Measurements from ENCODE around the gene RPS3A. TPM values are rescaled to one million over a fixed set of nuclear protein-coding genes. Genes with fewer than 3 reads are reported as not detected.
"Not testable (repeated sequence)": the region's sequence is repeated elsewhere in the genome, so short reads cannot be mapped to it uniquely, and the experiment has no call there.

Gene RPS3A
- 1,000 to 10,000 TPM; 2,060 to 4,469 (median 3,965) TPM for polyA plus RNA-seq
- long read RNA-seq, donor 1, transcript RPS3A-201 (6 exons, 934 nt): major isoform, 6,871 of 8,057 reads
- long read RNA-seq, donor 1, transcript RPS3A-205 (6 exons, 674 nt): minor isoform, 50 of 8,057 reads
- long read RNA-seq, donor 1, transcript RPS3A-210 (6 exons, 845 nt): minor isoform, 7 of 8,057 reads
- long read RNA-seq, donor 1, transcript RPS3A-208 (4 exons, 576 nt): minor isoform, 22 of 8,057 reads
- long read RNA-seq, donor 1, partial matches to known transcripts: 860 of 8,057 reads
- long read RNA-seq, donor 1, other reads (novel, unspliced or antisense): 243 of 8,057 reads
- long read RNA-seq, donor 2, transcript RPS3A-201 (6 exons, 934 nt): major isoform, 1,335 of 1,508 reads
- long read RNA-seq, donor 2, transcript RPS3A-205 (6 exons, 674 nt): minor isoform, 16 of 1,508 reads
- long read RNA-seq, donor 2, partial matches to known transcripts: 124 of 1,508 reads
- long read RNA-seq, donor 2, other reads (novel, unspliced or antisense): 28 of 1,508 reads
- long read RNA-seq, donor 3, transcript RPS3A-208 (4 exons, 576 nt): minor isoform, 5 of 2,588 reads
- long read RNA-seq, donor 3, transcript RPS3A-201 (6 exons, 934 nt): major isoform, 2,026 of 2,588 reads
- long read RNA-seq, donor 3, transcript RPS3A-205 (6 exons, 674 nt): minor isoform, 21 of 2,588 reads
- long read RNA-seq, donor 3, partial matches to known transcripts: 487 of 2,588 reads
- long read RNA-seq, donor 3, other reads (novel, unspliced or antisense): 49 of 2,588 reads
- long read RNA-seq, donor 4, transcript RPS3A-201 (6 exons, 934 nt): major isoform, 74 of 75 reads
- long read RNA-seq, donor 4, partial matches to known transcripts: 0 of 75 reads
- long read RNA-seq, donor 4, other reads (novel, unspliced or antisense): 0 of 75 reads
- long read RNA-seq, donor 5, transcript RPS3A-201 (6 exons, 934 nt): major isoform, 349 of 523 reads
- long read RNA-seq, donor 5, partial matches to known transcripts: 168 of 523 reads
- long read RNA-seq, donor 5, other reads (novel, unspliced or antisense): 0 of 523 reads
- long read RNA-seq, donor 6, transcript RPS3A-208 (4 exons, 576 nt): minor isoform, 5 of 2,517 reads
- long read RNA-seq, donor 6, transcript RPS3A-201 (6 exons, 934 nt): major isoform, 2,238 of 2,517 reads
- long read RNA-seq, donor 6, transcript RPS3A-205 (6 exons, 674 nt): minor isoform, 17 of 2,517 reads
- long read RNA-seq, donor 6, partial matches to known transcripts: 208 of 2,517 reads
- long read RNA-seq, donor 6, other reads (novel, unspliced or antisense): 47 of 2,517 reads
- long read RNA-seq, donor 7, transcript RPS3A-201 (6 exons, 934 nt): major isoform, 3,177 of 3,506 reads
- long read RNA-seq, donor 7, transcript RPS3A-205 (6 exons, 674 nt): minor isoform, 26 of 3,506 reads
- long read RNA-seq, donor 7, transcript RPS3A-208 (4 exons, 576 nt): minor isoform, 26 of 3,506 reads
- long read RNA-seq, donor 7, partial matches to known transcripts: 212 of 3,506 reads
- long read RNA-seq, donor 7, other reads (novel, unspliced or antisense): 60 of 3,506 reads
- long read RNA-seq, donor 8, transcript RPS3A-201 (6 exons, 934 nt): major isoform, 332 of 351 reads
- long read RNA-seq, donor 8, partial matches to known transcripts: 18 of 351 reads
- long read RNA-seq, donor 8, other reads (novel, unspliced or antisense): 0 of 351 reads
- long read RNA-seq, donor 9, transcript RPS3A-201 (6 exons, 934 nt): major isoform, 597 of 649 reads
- long read RNA-seq, donor 9, partial matches to known transcripts: 47 of 649 reads
- long read RNA-seq, donor 9, other reads (novel, unspliced or antisense): 0 of 649 reads
- long read RNA-seq, donor 10, transcript RPS3A-210 (6 exons, 845 nt): minor isoform, 9 of 3,550 reads
- long read RNA-seq, donor 10, transcript RPS3A-208 (4 exons, 576 nt): minor isoform, 17 of 3,550 reads
- long read RNA-seq, donor 10, transcript RPS3A-201 (6 exons, 934 nt): major isoform, 3,103 of 3,550 reads
- long read RNA-seq, donor 10, transcript RPS3A-205 (6 exons, 674 nt): minor isoform, 22 of 3,550 reads
- long read RNA-seq, donor 10, partial matches to known transcripts: 315 of 3,550 reads
- long read RNA-seq, donor 10, other reads (novel, unspliced or antisense): 84 of 3,550 reads

DNA sequence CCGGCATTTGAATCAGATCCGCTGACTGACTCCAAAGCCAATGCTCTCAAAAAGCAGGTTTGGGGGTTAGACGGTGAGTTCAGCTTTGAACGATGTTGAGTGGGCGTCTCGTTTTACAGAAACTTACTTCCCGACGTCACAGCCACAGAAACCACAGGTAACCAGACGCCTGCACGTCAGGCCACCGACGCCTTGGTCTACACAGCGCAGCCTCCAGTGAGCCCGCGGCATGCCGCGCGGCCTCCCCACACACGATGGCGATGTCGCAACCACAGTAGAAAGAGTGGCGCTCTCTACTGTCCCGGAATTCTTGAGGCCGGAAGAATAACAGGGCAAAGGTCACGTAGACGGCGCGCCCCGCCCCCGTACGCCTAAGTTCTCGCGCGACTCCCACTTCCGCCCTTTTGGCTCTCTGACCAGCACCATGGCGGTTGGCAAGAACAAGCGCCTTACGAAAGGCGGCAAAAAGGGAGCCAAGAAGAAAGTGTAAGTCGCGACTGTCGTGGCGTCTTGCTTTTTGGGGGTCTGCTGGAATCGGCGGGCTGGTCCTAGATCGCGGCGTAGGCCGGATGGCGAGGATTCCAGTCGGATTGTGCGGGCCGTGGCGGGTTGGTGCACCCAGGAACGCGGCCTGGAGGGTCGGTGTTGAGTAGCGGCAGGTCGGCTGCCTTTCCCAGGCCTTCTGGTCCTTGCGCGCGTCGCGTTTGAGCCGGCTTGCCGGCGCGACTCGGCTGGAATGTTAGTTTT is at the start of gene RPS3A:
TSS of gene RPS3A (plus strand) at position 400 of the 747 bp plus-strand sequence. CDS start at position 425, 25 bp downstream.
- DNase-seq (peak; percentile 98 to 100), FAIRE-seq (no peak)
- no peaks in the 10 kb centered on the region for H3K9me3 ChIP-seq (ENCODE audit: control insufficient read depth in 2 of 2, insufficient read depth in 1 of 2, low read depth in 1 of 2, low read length in 1 of 2)
- H3K27ac ChIP-seq (ENCODE audit: low read depth in 1 of 3, low read length in 2 of 3): peak within 1 kb of the TSS; percentile 61 to 94 (median 84)
- peaks cover 0 to 7% (median 0%) of the 10 kb centered on the region in 3 donors for H3K4me1 ChIP-seq (ENCODE audit: control insufficient read depth in 3 of 3, insufficient read depth in 2 of 3, low read depth in 1 of 3, low read length in 2 of 3)
- peaks cover 3 to 14% (median 12%) of the 10 kb centered on the region in 3 donors for H3K36me3 ChIP-seq (ENCODE audit: control insufficient read depth in 3 of 3, insufficient read depth in 2 of 3, low read depth in 1 of 3, low read length in 3 of 3)
- H3K27me3 ChIP-seq (ENCODE audit: control insufficient read depth in 3 of 3, insufficient read depth in 3 of 3, low read length in 3 of 3): no peaks in the 10 kb centered on the region
- 1% methylated on average over 66 to 69 of the region's 69 CpGs for WGBS, 3 donors
- H3K4me3 ChIP-seq (ENCODE audit: low read depth in 1 of 3, low read length in 3 of 3): peak within 1 kb of the TSS; percentile 58 to 79 (median 64)

DNA sequence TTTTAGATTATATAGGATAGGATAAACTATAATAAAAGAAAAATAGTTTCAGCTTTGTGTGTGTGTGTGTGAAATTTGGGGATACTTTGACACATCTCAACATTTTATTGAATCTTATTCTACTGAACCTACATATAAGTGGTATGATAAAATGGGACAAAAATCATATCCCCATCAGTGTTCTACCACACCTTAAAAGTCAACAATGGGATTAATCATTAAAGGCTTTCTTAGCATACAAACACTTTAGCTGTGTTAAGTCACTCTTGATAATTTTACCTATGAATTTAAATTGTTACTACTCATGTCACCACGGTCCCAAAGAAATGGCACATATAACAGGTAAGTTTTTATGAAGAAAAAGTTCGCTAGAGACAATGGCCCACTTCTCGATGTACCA is 46.6 kb upstream of the RPS3A start:
- FAIRE-seq: peak; percentile 19
- DNase-seq: peak; percentile 7 to 36
- Histone ChIP-seq H3K36me3 (ENCODE audit: control insufficient read depth in 3 of 3, insufficient read depth in 2 of 3, low read depth in 1 of 3, low read length in 3 of 3) (no peaks in the 10 kb centered on the region), H3K27ac (ENCODE audit: low read depth in 1 of 3, low read length in 2 of 3) (no peak overlapping the region), H3K27me3 (ENCODE audit: control insufficient read depth in 3 of 3, insufficient read depth in 3 of 3, low read length in 3 of 3) (no peaks in the 10 kb centered on the region), H3K9me3 (ENCODE audit: control insufficient read depth in 2 of 2, insufficient read depth in 1 of 2, low read depth in 1 of 2, low read length in 1 of 2) (no peaks in the 10 kb centered on the region), H3K4me1 (ENCODE audit: control insufficient read depth in 3 of 3, insufficient read depth in 2 of 3, low read depth in 1 of 3, low read length in 2 of 3) (no peaks in the 10 kb centered on the region), H3K4me3 (ENCODE audit: low read depth in 1 of 3, low read length in 3 of 3) (no peak overlapping the region)
- WGBS, 3 donors: 56 to 80% (median 67%) methylated on average over 3 of the region's 3 CpGs

DNA sequence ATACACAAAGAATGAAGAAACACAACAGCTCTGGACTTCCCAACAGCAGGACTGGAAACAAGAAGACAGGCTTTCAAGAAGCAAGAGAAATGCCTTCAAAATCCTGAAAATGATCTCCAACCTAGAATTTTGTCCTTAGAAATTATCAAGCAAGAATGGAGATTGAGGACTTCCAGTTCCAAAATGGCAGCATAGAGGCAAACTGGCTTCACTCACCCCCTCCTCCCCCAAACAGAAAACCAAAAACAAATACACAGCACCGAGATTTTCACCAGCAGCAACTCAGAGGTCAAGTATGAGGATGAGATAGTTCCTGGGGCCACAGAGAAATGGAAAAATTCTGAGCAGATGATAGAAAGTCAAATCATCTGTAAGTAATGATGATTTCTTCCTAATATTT is 43.9 kb upstream of the RPS3A start:
- H3K27ac ChIP-seq (ENCODE audit: low read depth in 1 of 3, low read length in 2 of 3): no peak overlapping the region
- FAIRE-seq (no peak), DNase-seq (no peak)
- H3K27me3 ChIP-seq (ENCODE audit: control insufficient read depth in 3 of 3, insufficient read depth in 3 of 3, low read length in 3 of 3): no peaks in the 10 kb centered on the region
- 37 to 50% (median 47%) methylated on average over 1 of the region's 1 CpG for WGBS, 3 donors
- H3K4me1 ChIP-seq (ENCODE audit: control insufficient read depth in 3 of 3, insufficient read depth in 2 of 3, low read depth in 1 of 3, low read length in 2 of 3): no peaks in the 10 kb centered on the region
- no peak overlapping the region for H3K4me3 ChIP-seq (ENCODE audit: low read depth in 1 of 3, low read length in 3 of 3)
- H3K36me3 ChIP-seq (ENCODE audit: control insufficient read depth in 3 of 3, insufficient read depth in 2 of 3, low read depth in 1 of 3, low read length in 3 of 3): no peaks in the 10 kb centered on the region
- no peaks in the 10 kb centered on the region for H3K9me3 ChIP-seq (ENCODE audit: control insufficient read depth in 2 of 2, insufficient read depth in 1 of 2, low read depth in 1 of 2, low read length in 1 of 2)

DNA sequence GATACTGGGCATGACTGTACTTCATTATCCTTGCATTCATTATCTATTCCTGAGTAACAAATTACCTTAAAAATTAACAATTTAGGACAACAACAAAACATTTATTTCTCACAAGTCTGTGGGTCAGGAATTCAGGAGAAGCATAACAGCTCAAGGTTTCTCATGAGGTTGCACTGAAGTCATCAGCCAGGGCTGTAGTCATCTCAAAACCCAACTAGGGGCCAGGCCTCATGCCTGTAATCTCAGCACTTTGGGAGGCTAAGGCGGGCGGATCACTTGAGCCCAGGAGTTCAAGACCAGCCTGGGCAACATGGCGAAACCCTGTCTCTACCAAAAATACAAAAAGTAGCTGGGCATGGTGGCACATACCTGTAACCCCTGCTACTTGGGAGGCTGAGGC is 36.3 kb upstream of the RPS3A start:
- not testable (repeated sequence) for H3K36me3 ChIP-seq (ENCODE audit: control insufficient read depth in 3 of 3, insufficient read depth in 2 of 3, low read depth in 1 of 3, low read length in 3 of 3); H3K27ac ChIP-seq (ENCODE audit: low read depth in 1 of 3, low read length in 2 of 3); H3K4me1 ChIP-seq (ENCODE audit: control insufficient read depth in 3 of 3, insufficient read depth in 2 of 3, low read depth in 1 of 3, low read length in 2 of 3); DNase-seq; H3K27me3 ChIP-seq (ENCODE audit: control insufficient read depth in 3 of 3, insufficient read depth in 3 of 3, low read length in 3 of 3); FAIRE-seq; H3K9me3 ChIP-seq (ENCODE audit: control insufficient read depth in 2 of 2, insufficient read depth in 1 of 2, low read depth in 1 of 2, low read length in 1 of 2); H3K4me3 ChIP-seq (ENCODE audit: low read depth in 1 of 3, low read length in 3 of 3)
- 94 to 100% (median 98%) methylated on average over 3 of the region's 3 CpGs for WGBS, 3 donors

DNA sequence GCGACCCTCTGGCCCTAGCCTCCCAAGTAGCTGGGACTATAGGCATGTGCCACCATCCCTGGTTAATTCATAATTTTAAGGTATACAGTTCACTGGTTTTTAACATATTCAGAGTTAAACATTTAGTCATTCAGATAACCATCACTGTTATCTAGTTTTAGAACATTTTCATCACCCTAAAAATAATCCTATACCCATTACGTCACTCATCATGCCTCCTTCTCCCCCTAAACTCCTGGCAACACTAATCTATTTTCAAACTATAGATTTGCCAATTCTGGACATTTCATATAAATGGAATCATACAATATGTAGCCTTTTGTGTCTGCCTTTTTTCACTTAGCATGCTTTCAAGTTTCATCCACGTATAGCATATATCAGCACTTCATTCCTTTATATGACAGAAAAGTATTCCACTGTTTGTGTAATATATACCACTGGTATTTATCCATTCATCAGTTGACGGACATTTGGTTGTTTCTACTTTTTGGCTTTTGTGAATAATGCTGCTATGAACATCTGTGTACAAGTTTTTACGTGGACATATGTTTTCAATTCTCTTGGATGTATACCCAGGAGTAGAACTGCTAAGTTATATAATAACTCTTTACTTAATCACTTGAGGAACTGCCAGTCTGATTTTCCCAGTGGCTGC is 32.0 kb upstream of the RPS3A start:
- H3K27ac ChIP-seq (ENCODE audit: low read depth in 1 of 3, low read length in 2 of 3): no peak overlapping the region
- H3K4me1 ChIP-seq (ENCODE audit: control insufficient read depth in 3 of 3, insufficient read depth in 2 of 3, low read depth in 1 of 3, low read length in 2 of 3): no peaks in the 10 kb centered on the region
- WGBS, 3 donors: 75 to 88% (median 85%) methylated on average over 5 of the region's 5 CpGs
- H3K9me3 ChIP-seq (ENCODE audit: control insufficient read depth in 2 of 2, insufficient read depth in 1 of 2, low read depth in 1 of 2, low read length in 1 of 2): no peaks in the 10 kb centered on the region
- H3K36me3 ChIP-seq (ENCODE audit: control insufficient read depth in 3 of 3, insufficient read depth in 2 of 3, low read depth in 1 of 3, low read length in 3 of 3): no peaks in the 10 kb centered on the region
- DNase-seq (no peak), FAIRE-seq (no peak)
- H3K27me3 ChIP-seq (ENCODE audit: control insufficient read depth in 3 of 3, insufficient read depth in 3 of 3, low read length in 3 of 3): no peaks in the 10 kb centered on the region
- H3K4me3 ChIP-seq (ENCODE audit: low read depth in 1 of 3, low read length in 3 of 3): no peak overlapping the region

DNA sequence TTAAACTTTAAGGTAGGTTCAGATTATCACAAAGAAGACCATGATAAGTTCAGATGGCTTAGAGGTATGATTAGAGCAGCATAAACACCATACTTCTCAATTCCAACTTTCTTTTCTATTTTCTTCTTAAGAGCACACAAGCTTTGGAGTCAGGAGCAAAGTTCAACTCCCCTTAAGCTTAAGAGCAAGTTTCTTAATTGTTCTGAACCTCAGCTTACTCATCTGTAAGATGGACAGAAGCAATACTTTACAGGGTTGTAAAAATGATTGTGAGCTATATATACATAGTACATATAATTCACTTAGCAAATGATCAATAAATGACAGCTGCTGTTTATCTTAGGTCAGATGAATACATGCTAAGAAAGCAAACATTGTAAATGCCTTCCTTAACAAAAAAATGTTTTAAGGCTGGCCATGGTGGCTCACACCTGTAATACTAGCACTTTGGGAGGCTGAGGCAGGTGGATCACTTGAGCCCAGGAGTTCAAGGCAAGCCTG is 25.0 kb upstream of the RPS3A start:
- DNase-seq (no peak), FAIRE-seq (no peak)
- H3K4me3 ChIP-seq (ENCODE audit: low read depth in 1 of 3, low read length in 3 of 3): no peak overlapping the region
- H3K4me1 ChIP-seq (ENCODE audit: control insufficient read depth in 3 of 3, insufficient read depth in 2 of 3, low read depth in 1 of 3, low read length in 2 of 3): no peaks in the 10 kb centered on the region
- H3K27me3 ChIP-seq (ENCODE audit: control insufficient read depth in 3 of 3, insufficient read depth in 3 of 3, low read length in 3 of 3): no peaks in the 10 kb centered on the region
- H3K36me3 ChIP-seq (ENCODE audit: control insufficient read depth in 3 of 3, insufficient read depth in 2 of 3, low read depth in 1 of 3, low read length in 3 of 3): no peaks in the 10 kb centered on the region
- H3K9me3 ChIP-seq (ENCODE audit: control insufficient read depth in 2 of 2, insufficient read depth in 1 of 2, low read depth in 1 of 2, low read length in 1 of 2): no peaks in the 10 kb centered on the region
- H3K27ac ChIP-seq (ENCODE audit: low read depth in 1 of 3, low read length in 2 of 3): no peak overlapping the region
